Stimulated activated CD8-positive, alpha-beta memory T cell treated with anti-CD3 and anti-CD28 coated beads, Interleukin-7, amount 100 ng/mL, for 48 hours (primary cell): ENCODE results near the gene ZDHHC14.
A peak's percentile ranks its signal among the peaks of the same experiment; 100 is the strongest.
"Not testable (repeated sequence)": the region's sequence is repeated elsewhere in the genome, so short reads cannot be mapped to it uniquely, and the experiment has no call there.

ENCODE experiments used
- DNase-seq, 2 donors: peaks; one replicate each; pipeline ENCODE4 v3.0.0-alpha.2; 2020; ENCODE audit warnings: low read depth in 1 of 2; ENCODE audit errors: extremely low read depth in 1 of 2

Gene ZDHHC14

GRCh38 chr6:157402996-157403685 lies 22.2 kb downstream of the ZDHHC14 start:
- no peak for DNase-seq

- DNase-seq: no peak
These were observed 22.7 kb downstream of the ZDHHC14 start for GRCh38 chr6:157403686-157404051.

DNA sequence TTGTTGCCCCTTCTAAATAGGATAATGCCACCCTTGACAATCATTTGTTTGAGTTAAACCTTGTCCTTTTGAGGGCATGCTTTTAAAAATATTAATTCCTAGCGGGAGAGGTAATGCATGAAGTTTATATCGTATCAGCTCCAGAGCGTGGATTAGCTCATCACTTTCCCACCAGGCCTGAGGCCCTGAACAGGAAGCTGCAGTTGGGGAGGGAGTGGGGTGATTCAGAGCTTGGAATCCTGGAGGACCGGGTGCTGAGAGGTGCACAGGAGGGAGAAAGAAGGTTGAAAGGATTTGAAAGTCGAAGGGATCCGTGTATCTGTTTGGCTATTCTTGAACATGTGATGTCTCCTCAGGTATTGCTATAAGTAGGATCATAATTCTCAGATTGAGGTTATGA lies 25.0 kb downstream of the ZDHHC14 start:
- DNase-seq: no peak

DNA sequence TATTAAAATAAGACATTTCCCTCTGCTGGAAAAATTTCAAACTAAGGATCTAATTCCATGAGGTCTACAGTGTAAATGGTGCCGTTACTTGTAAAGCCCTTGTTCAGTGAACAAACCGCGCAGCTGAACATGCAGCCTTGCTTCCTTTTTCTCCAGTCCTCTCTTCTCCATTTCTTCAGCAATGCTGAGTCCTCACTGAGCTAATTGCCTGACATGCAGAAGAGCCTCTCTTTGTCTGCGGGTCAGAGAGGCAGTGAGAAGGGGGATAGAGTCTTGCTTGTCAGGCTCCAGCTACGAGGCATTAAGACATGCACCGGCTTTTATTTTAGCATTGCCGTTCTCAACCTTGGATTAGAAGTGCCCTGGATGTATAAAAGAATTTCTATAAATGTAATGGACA lies 25.7 kb downstream of the ZDHHC14 start:
- DNase-seq: no peak

GRCh38 chr6:157407646-157408045 lies 26.7 kb downstream of the ZDHHC14 start:
- DNase-seq: no peak

- not testable (repeated sequence) for DNase-seq
These were observed 27.4 kb downstream of the ZDHHC14 start for GRCh38 chr6:157408427-157408826.

- DNase-seq: no peak
These were observed 29.1 kb downstream of the ZDHHC14 start for GRCh38 chr6:157410045-157410444.

GRCh38 chr6:157411368-157411767 lies 30.4 kb downstream of the ZDHHC14 start:
- DNase-seq: no peak

DNA sequence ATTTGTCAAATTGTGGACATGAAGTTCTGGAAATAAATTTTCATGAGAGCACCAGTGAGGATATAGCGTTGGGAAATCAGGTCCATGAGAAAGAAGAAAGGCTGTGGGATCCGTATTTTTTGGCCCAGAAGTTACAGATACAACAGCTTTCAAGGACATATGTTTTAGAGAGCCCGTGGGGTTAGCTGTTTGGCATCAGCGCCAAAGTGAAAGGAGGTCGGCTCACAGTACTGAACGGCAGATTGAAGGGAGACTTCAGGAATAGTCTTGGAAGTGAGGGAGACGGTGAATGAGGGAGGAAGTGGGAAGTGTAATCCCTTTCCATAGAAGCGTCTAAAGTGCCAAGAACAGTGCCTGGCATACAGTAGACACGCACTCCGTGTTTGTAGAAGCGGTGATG lies 31.8 kb downstream of the ZDHHC14 start:
- DNase-seq: no peak

GRCh38 chr6:157420497-157420896 lies 39.5 kb downstream of the ZDHHC14 start:
- no peak for DNase-seq

GRCh38 chr6:157424491-157425020 lies 43.6 kb downstream of the ZDHHC14 start:
- no peak for DNase-seq

DNA sequence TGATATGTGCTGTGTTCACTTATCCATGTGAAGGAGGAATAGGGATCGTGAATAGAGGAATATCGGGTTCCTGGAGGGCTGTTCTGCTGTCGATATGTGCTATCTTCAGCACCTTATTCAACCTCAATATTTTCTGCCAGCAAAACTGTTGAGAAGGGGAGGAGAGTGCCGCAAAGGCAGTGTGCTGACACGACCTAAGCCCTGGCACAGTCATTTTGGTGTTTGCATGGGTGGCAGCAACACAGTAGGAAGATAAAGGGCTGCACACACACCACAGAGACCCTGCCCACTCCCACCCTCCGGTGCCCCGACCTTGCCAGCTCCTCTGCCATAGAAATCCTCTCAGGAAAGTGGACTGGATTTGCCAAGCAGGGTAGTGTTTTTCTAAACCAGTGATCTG lies 47.0 kb downstream of the ZDHHC14 start:
- DNase-seq: no peak

DNA sequence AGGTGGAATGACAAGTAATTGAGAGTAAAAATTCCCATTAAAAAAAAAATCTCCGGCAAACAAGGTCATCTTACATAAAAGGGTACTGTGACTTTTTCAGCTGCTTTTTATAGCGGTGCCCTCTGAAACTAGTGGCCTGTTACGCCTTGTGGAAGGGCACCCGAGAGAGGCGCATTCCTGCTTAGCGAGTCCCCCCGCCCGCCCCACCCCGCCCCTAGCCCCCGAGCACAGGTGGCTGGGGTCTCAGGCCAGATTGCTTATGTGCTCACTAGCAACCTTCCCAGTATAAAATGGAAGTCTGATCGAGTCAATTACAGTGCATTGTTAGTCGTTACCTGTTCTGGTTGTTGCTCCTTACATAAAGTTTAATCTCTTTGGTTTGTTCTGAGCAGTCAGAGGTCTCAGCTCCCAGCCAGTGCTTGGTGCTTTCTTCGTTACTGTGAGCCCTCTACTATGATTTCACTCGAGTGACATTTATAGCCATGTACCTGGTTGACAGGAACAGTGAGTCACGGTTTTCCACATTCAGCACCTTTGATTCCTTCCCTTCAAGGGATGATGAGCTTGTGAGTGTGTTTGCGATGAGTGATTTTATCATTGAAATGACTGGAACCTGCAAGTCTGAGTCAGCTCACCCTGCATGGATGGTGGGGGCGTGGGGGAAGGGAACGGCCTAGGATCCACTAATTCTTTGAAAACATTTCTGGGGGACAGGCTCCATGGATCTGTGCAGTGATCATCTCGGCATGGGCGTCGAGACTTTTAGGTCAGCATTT lies 47.6 kb downstream of the ZDHHC14 start:
- peak; percentile 26 to 72 for DNase-seq

- DNase-seq: no peak
These were observed 48.3 kb downstream of the ZDHHC14 start for GRCh38 chr6:157429248-157429647.

DNA sequence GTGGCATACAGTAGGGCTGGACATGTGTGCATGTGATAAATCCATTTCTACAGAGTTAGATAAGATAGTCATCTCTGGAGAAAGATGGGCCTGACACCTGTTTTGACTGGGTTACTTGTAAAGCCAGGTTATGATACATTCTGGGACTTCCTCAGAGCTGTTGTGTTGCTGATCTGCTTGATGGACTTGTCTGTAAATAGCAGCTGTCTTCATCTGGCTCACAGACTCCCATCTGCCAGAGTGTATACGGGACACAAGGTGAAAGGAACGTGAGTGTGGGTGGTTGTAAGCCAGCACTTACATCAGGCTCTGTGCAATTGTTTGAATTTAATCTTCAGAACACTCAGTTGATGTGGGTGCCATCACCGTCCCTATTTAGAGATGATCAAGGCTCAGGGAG lies 49.8 kb downstream of the ZDHHC14 start:
- DNase-seq: no peak

GRCh38 chr6:157432231-157432891 lies 51.4 kb downstream of the ZDHHC14 start:
- DNase-seq: no peak

DNA sequence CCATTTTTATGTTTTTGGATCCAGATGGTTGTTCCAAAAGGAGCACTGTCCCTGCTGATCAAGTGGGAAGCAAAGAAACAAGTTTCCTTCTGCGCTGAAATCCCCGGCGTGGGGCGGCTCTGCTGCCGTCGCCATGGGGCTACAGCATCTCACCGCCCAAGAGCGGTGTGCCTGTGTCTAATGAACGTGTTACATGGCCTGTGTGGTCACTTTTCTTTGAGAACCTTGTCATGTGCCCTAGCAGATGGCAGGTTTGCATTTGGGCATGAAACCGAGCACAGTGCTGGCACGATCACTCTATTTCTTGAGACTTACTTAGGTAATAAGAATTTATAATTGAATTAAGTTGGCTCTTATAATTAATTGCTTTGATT lies 51.9 kb downstream of the ZDHHC14 start:
- no peak for DNase-seq

- DNase-seq: no peak
These were observed 52.7 kb downstream of the ZDHHC14 start for GRCh38 chr6:157433678-157434081.

DNA sequence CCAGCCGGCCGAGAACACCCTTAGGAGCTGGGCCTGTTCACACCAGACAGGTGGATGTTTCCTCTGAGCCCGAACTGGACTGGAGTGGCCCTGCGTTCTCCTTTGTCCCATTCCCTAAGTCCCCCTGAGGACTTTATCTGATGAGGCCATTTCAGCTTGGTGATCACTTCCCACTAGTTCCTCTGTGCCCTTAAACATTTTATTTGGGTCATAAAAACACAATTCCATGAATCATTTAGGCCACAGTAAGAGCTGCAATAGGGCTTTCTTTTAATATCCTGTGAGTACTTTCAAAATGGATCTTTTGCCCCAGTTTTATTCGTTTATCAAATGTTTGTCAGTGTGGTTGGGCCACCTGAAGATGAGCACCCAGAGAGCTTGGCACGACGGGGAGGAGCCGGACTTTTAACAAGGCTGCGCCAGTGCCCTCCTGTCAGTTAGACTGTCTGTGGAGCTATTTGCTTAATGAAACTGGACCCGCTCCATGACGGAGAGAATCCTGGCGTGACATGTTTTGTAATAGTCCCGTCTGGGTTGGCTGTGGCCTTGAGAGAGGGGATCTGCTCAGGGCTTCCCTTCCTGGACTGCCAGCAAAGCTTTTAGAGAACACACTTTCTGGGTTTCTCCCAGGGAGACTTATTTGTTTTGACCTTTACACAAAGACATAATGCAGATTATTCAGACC lies 53.5 kb downstream of the ZDHHC14 start:
- DNase-seq: no peak

GRCh38 chr6:157436219-157436943 lies 55.4 kb downstream of the ZDHHC14 start:
- no peak for DNase-seq

DNA sequence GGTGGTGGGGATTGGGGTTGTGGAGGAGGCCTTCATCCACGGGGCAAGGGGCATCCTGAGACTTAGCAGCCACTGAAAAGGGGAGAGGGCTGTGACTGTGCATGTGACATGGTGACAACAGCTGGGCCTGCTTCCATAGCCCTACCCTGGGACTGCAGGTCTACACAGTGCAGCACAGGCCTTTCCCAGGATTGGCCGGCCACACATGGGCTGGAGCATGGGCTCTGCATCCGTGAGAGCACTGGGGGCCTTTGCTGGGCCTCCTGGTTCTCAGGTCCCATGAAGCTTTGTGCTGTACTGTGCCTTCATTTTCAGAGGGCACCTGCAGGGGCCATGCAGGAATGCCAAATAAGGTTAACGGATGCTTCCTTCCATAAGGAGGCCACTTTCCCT lies 56.0 kb downstream of the ZDHHC14 start:
- DNase-seq: no peak
